Cerebellar cortex (tissue), 1 donor: ENCODE measurements around the gene LONRF3.

Experiments
- DNase-seq: peaks from one replicate; pipeline ENCODE4 v3.0.0-alpha.2; 2015; ENCODE audit warnings: low spot score

LONRF3 gene

GRCh38 chrX:119036107-119037029 lies 62.0 kb downstream of the LONRF3 start:
- DNase-seq = no peak

- DNase-seq = no peak
Measured at GRCh38 chrX:119040432-119040831, 66.0 kb downstream of the LONRF3 start.

- no peak for DNase-seq
Measured at GRCh38 chrX:119041175-119041574, 66.8 kb downstream of the LONRF3 start.

- DNase-seq = no peak
Measured at GRCh38 chrX:119042040-119042439, 67.6 kb downstream of the LONRF3 start.

- no peak for DNase-seq
Measured at GRCh38 chrX:119042996-119043395, 68.6 kb downstream of the LONRF3 start.

GRCh38 chrX:119045884-119046283 lies 71.5 kb downstream of the LONRF3 start:
- DNase-seq = no peak

GRCh38 chrX:119055687-119056086 lies 81.3 kb downstream of the LONRF3 start:
- DNase-seq = no peak

GRCh38 chrX:119062750-119063374 lies 88.4 kb downstream of the LONRF3 start:
- no peak for DNase-seq

GRCh38 chrX:119063428-119063827 lies 89.0 kb downstream of the LONRF3 start:
- DNase-seq = no peak

- peak; percentile 64 for DNase-seq
Measured at GRCh38 chrX:119067023-119067739, 92.8 kb downstream of the LONRF3 start.
